GM12878 (cell line): ENCODE data around the gene DGKQ. TPM values are rescaled to one million over a fixed set of nuclear protein-coding genes. Genes with fewer than 3 reads are reported as not detected.

Source experiments
- BHLHE40 ChIP-seq, 2 experiments: fragments of 450-650 bp in 1 of 2; IDR thresholded peaks; 2 replicates each; pipeline ENCODE4 v1.6.1; 2011 to 2017; ENCODE audit warnings: low read depth in 2 of 2, borderline replicate concordance in 1 of 2, improper control_type of control experiment in 1 of 2, low read length in 1 of 2, mild to moderate bottlenecking in 1 of 2
- BRCA1 ChIP-seq: IDR thresholded peaks from 2 replicates; pipeline ENCODE4 v1.6.1; 2011; ENCODE audit warnings: low read depth, low read length, improper control_type of control experiment
- E2F4 ChIP-seq: IDR thresholded peaks from 2 replicates; pipeline ENCODE4 v1.6.1; 2012; ENCODE audit warnings: low read depth, low read length, improper control_type of control experiment
- EGR1 ChIP-seq, 2 experiments: IDR thresholded peaks; 1 replicate in 1 of 2; 2 replicates in 1 of 2; pipeline ENCODE4 v1.6.1; 2011 to 2012; ENCODE audit warnings: low read depth in 2 of 2, low read length in 2 of 2, borderline replicate concordance in 1 of 2, mild to moderate bottlenecking in 1 of 2, moderate library complexity in 1 of 2
- ELK1 ChIP-seq: IDR thresholded peaks from 2 replicates; pipeline ENCODE4 v1.6.1; 2012; ENCODE audit warnings: low read depth, low read length, improper control_type of control experiment
- GABPA ChIP-seq: IDR thresholded peaks from 2 replicates; pipeline ENCODE4 v1.6.1; 2014; ENCODE audit warnings: antibody characterized with exemption, low read depth, mild to moderate bottlenecking, inconsistent platforms
- KLF5 ChIP-seq: fragments of 450-650 bp; IDR thresholded peaks from 2 replicates; pipeline ENCODE4 v1.6.1; 2014; ENCODE audit warnings: mild to moderate bottlenecking; ENCODE audit not compliant: partially characterized antibody
- MYB ChIP-seq: fragments of 150-350 bp; IDR thresholded peaks from 2 replicates; pipeline ENCODE4 v1.6.1; 2014; ENCODE audit warnings: mild to moderate bottlenecking, low read depth, low read length, borderline replicate concordance
- NR2C2 ChIP-seq: IDR thresholded peaks from 2 replicates; pipeline ENCODE4 v1.6.1; 2011; ENCODE audit warnings: borderline replicate concordance, low read depth; ENCODE audit not compliant: control insufficient read depth, insufficient read length
- PRDM15 ChIP-seq: fragments of 450-650 bp; formaldehyde crosslinking; IDR thresholded peaks from 2 replicates; pipeline ENCODE4 v1.4.0; 2020; ENCODE audit warnings: mild to moderate bottlenecking, moderate library complexity
- RAD51 ChIP-seq: fragments of 450-650 bp; IDR thresholded peaks from 2 replicates; pipeline ENCODE4 v1.6.1; 2016; ENCODE audit warnings: moderate library complexity, mild to moderate bottlenecking, inconsistent platforms
- RELA ChIP-seq: fragments of 450-650 bp; IDR thresholded peaks from 2 replicates; pipeline ENCODE4 v1.8.0; 2014; ENCODE audit warnings: borderline replicate concordance; ENCODE audit not compliant: partially characterized antibody
- ZBTB33 ChIP-seq: fragments of 450-650 bp; IDR thresholded peaks from 2 replicates; pipeline ENCODE4 v1.6.1; 2017; ENCODE audit warnings: mild to moderate bottlenecking
- polyA plus RNA-seq, 11 experiments: library from polyadenylated mRNA; depleted of rRNA in 4 of 11; unstranded in 6 of 11; stranded (reverse) in 5 of 11; fragments of >200 nt; fragmentation: Nextera tagmentation in 4 of 11; fragmentation: Illumina TruSeq in 1 of 11; extraction: Ambion mirVana in 4 of 11; extraction: Trizol in 1 of 11; gene quantifications; 1 replicate in 1 of 11; 2 replicates in 10 of 11; pipeline versions ENCODE4 v1.2.1 to v1.2.3, GENCODE V29; 2011 to 2016; ENCODE audit warnings: inconsistent platforms in 2 of 11, missing spikeins in 2 of 11, low read depth in 1 of 11
- total RNA-seq, 4 experiments: library from RNA; depleted of rRNA in 3 of 4; stranded (reverse); fragments of >200 nt in 3 of 4; fragmentation: Illumina TruSeq in 1 of 4; extraction: Trizol in 1 of 4; gene quantifications; 2 replicates each; pipeline versions ENCODE4 v1.2.1 to v1.2.3, GENCODE V29; 2013 to 2021

Gene DGKQ
- total and polyA plus RNA-seq, 10 of the 15 experiments (the other 5 are each of a cell fraction or from before 2014, with no cell fraction given), result 0.11 to 10.5 (median 1.4) TPM

DNA sequence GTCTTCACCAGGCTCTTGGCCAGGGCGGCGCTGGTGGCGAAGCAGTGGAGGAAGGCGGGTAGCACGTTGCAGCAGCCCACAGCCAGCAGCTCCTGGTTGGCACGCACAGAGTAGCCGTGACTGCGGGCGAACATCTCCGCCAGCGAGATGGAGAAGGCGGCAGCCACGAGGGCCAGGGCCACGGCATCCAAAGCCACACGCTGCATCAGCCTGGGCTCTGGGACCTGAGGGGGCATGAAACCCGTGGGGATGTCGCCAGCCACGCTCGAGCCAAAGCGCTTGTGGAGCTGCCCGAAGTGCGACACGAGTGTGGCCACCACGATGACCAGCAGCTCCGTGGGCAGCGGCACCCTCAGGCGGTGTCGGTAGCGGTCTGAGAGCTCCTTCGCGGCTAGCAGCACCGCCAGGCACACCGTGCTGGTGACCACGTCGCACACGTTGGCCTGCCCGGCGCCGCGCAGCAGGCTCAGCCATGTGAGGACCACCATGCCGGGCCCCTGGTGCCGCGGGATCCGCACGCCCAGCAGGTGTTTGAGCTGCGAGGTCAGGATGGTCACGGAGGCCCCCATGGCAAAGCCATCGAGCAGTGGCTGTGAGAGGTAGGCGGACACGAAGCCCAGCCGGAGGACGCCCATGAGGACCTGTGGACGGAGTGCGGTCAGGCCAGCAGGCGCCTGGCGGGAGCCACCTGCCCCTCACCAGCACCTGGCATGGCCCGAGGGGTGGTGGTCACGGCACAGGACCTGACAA is 16.5 kb upstream of the DGKQ start (continued):
- no peak for TF ChIP-seq PRDM15 (CRISPR knock-in tag)
- no peak for TF ChIP-seq NR2C2
- no peak for TF ChIP-seq E2F4
- TF ChIP-seq RELA, result no peak
- TF ChIP-seq ZBTB33, result no peak
- TF ChIP-seq BRCA1, result no peak
- TF ChIP-seq GABPA, result no peak
- TF ChIP-seq BHLHE40 (IDR thresholded peaks at IDR 0.05; ENCODE audit: borderline replicate concordance in 1 of 2, low read depth in 2 of 2, low read length in 1 of 2), result no peak
- TF ChIP-seq RAD51, result no peak
- TF ChIP-seq KLF5, result no peak
- TF ChIP-seq EGR1 (IDR thresholded peaks at IDR 0.05; ENCODE audit: borderline replicate concordance in 1 of 2, low read depth in 2 of 2, low read length in 2 of 2), result no peak
- TF ChIP-seq MYB, result no peak
- no peak for TF ChIP-seq ELK1
